ENCODE results near the gene KLHL21.

DNA sequence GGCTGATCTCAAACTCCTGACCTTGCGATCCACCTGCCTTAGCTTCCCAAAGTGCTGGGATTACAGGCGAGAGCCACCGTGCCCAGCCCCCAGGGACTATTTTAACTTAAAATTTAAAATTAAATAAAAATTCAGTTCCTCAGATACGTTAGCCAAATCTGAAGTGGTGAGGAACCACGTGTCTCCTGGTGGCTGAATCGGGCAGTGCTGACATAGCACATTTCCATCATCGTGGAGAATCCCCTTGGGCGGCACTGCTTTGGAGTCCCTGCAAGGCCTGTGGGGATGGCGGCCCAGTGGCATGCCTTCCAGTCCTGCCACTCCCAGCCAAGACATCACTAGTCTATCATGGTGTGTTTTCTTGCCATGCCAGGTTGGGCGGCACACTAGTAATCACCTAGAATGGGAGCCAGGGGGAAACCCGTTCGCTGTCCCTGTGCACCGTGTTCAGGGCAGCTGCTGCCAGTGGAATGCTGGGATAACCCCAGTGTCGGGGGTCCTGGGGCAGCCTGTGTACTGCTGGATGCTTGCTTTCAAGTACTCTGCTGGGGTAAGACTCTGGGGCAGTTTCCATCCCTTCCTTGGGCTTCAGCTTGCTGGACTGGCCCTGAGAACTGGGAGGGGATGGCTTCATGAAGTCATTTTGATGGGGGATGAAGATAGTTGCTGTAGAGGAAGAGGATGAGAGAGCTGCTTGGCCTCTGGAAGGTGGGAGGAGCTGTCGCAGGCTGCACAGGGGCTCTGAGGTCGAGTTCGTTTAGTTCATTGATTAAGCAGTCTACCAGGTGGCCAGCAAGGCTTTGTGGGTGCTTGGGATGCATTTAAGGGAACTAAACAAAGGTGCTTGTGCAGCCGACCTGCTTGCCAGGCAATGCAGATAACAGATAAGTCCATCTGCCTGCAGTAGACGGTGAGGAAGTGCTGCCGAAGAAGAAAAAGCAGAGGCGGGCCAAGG is 18.3 kb downstream of the KLHL21 start:
- TF ChIP-seq EZH2 (IDR thresholded peaks at IDR 0.05) (no peak), POLR2AphosphoS5 (IDR thresholded peaks at IDR 0.05; ENCODE audit: borderline replicate concordance, low read depth, low read length) (no peak)
